ENCODE data around the gene FHAD1.

- TF ChIP-seq EZH2phosphoT487 (IDR thresholded peaks at IDR 0.05; ENCODE audit: low read depth) (no peak), CTCF (IDR thresholded peaks at IDR 0.05; ENCODE audit: low read depth, low read length) (no peak)
Measured at GRCh38 chr1:15427280-15427666, 180.2 kb downstream of the FHAD1 start.
